ENCODE data around the gene KRTAP10-3. TPM values are rescaled to one million over a fixed set of nuclear protein-coding genes. Genes with fewer than 3 reads are reported as not detected.

KRTAP10-3 gene
- polyA plus RNA-seq, 1 donor (not counting 4 experiments of a cell fraction or from before 2014, with no cell fraction given), result not detected

GRCh38 chr21:44542716-44543115, 15.9 kb downstream of the KRTAP10-3 start:
- no peak for FAIRE-seq
- H2AFZ ChIP-seq (ENCODE audit: control insufficient read depth, low read length), result no peak overlapping the region
- no peaks in the 10 kb centered on the region for H3K4me1 ChIP-seq (ENCODE audit: control insufficient read depth, extremely low read depth, insufficient read depth, low read length)
- no peak overlapping the region for H3K4me2 ChIP-seq (ENCODE audit: control insufficient read depth, extremely low read depth, insufficient read depth, low read depth, low read length)
- H3K27ac ChIP-seq (ENCODE audit: control insufficient read depth, insufficient read depth, low read length), result no peak overlapping the region
- no peak for DNase-seq (ENCODE audit: low read depth, low spot score)
- no peaks in the 10 kb centered on the region for H3K27me3 ChIP-seq (ENCODE audit: control insufficient read depth, extremely low read depth, insufficient read depth, low read length)
- no peak overlapping the region for H3K4me3 ChIP-seq (ENCODE audit: control insufficient read depth in 2 of 3, extremely low read depth in 1 of 3, insufficient read depth in 2 of 3, low read depth in 1 of 3, low read length in 3 of 3)
- dilution Hi-C loops (cut with MboI; ENCODE audit: extremely low pct_ligation_motif_present, low sequenced_read_pairs), result no loop called here
- H3K36me3 ChIP-seq (ENCODE audit: control insufficient read depth in 2 of 2, extremely low read depth in 1 of 2, insufficient read depth in 2 of 2, low read length in 2 of 2), result no peaks in the 10 kb centered on the region
- TF ChIP-seq EZH2 (IDR thresholded peaks at IDR 0.05; ENCODE audit: low read length) (no peak), CTCF (optimal IDR thresholded peaks at IDR 0.05 in 1 of 3, IDR thresholded peaks at IDR 0.05 in 1 of 3, conservative IDR thresholded peaks at IDR 0.05 in 1 of 3; ENCODE audit: extremely low read depth in 1 of 3, insufficient read depth in 2 of 3, low read length in 3 of 3) (no peak)
- H3K9me3 ChIP-seq (ENCODE audit: control insufficient read depth, low read depth, low read length), result no peaks in the 10 kb centered on the region
- H4K20me1 ChIP-seq (ENCODE audit: control insufficient read depth, extremely low read depth, insufficient read depth, low read length), result no peaks in the 10 kb centered on the region
- H3K9me1 ChIP-seq (ENCODE audit: control insufficient read depth, extremely low read depth, insufficient read depth, low read length), result no peaks in the 10 kb centered on the region
- no peak overlapping the region for H3K9ac ChIP-seq (ENCODE audit: control insufficient read depth, extremely low read depth, insufficient read depth, low read length)
- H3K79me2 ChIP-seq (ENCODE audit: control insufficient read depth, insufficient read depth, low read length), result no peaks in the 10 kb centered on the region

DNA sequence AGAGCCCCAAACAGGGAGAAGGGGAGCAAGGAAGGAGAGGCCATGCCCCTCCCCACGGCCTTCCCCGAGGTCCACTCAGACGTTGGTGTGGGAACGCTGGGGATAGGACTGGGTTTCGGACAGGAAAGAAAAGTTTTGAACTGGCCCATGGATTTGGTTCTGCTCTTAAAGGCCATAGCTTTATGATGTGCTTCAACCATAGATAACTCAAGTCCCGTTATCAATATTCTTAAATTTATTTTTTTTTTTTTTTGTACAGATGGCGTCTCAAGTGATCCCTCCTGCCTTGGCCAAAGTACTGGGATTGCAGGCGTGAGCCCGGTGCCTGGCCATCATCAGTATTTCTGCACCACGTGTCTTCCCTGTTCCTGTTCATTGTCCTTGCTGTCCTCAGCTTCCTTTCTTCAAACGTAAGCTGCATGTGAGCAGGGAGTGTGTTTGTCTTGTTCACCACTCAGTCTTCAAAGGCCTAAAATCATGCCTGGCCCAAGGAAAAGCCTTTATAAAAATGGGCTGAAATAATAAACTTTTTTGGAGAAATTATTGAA, 17.8 kb downstream of the KRTAP10-3 start:
- no peak overlapping the region for H3K4me2 ChIP-seq (ENCODE audit: control insufficient read depth, extremely low read depth, insufficient read depth, low read depth, low read length)
- FAIRE-seq, result no peak
- dilution Hi-C loops (cut with MboI; ENCODE audit: extremely low pct_ligation_motif_present, low sequenced_read_pairs), result no loop called here
- H3K9me3 ChIP-seq (ENCODE audit: control insufficient read depth, low read depth, low read length), result no peaks in the 10 kb centered on the region
- H3K4me1 ChIP-seq (ENCODE audit: control insufficient read depth, extremely low read depth, insufficient read depth, low read length), result no peaks in the 10 kb centered on the region
- no peaks in the 10 kb centered on the region for H3K9me1 ChIP-seq (ENCODE audit: control insufficient read depth, extremely low read depth, insufficient read depth, low read length)
- no peak for DNase-seq (ENCODE audit: low read depth, low spot score)
- H3K36me3 ChIP-seq (ENCODE audit: control insufficient read depth in 2 of 2, extremely low read depth in 1 of 2, insufficient read depth in 2 of 2, low read length in 2 of 2), result no peaks in the 10 kb centered on the region
- H3K4me3 ChIP-seq (ENCODE audit: control insufficient read depth in 2 of 3, extremely low read depth in 1 of 3, insufficient read depth in 2 of 3, low read depth in 1 of 3, low read length in 3 of 3), result no peak overlapping the region
- no peak overlapping the region for H2AFZ ChIP-seq (ENCODE audit: control insufficient read depth, low read length)
- H3K79me2 ChIP-seq (ENCODE audit: control insufficient read depth, insufficient read depth, low read length), result no peaks in the 10 kb centered on the region
- no peak overlapping the region for H3K9ac ChIP-seq (ENCODE audit: control insufficient read depth, extremely low read depth, insufficient read depth, low read length)
- H4K20me1 ChIP-seq (ENCODE audit: control insufficient read depth, extremely low read depth, insufficient read depth, low read length), result no peaks in the 10 kb centered on the region
- H3K27me3 ChIP-seq (ENCODE audit: control insufficient read depth, extremely low read depth, insufficient read depth, low read length), result no peaks in the 10 kb centered on the region
- H3K27ac ChIP-seq (ENCODE audit: control insufficient read depth, insufficient read depth, low read length), result no peak overlapping the region
- TF ChIP-seq CTCF (optimal IDR thresholded peaks at IDR 0.05 in 1 of 3, IDR thresholded peaks at IDR 0.05 in 1 of 3, conservative IDR thresholded peaks at IDR 0.05 in 1 of 3; ENCODE audit: extremely low read depth in 1 of 3, insufficient read depth in 2 of 3, low read length in 3 of 3) (no peak), EZH2 (IDR thresholded peaks at IDR 0.05; ENCODE audit: low read length) (no peak)

All from keratinocyte (primary cell).